NCI-H1930 (cell line): ENCODE data around the gene UBA6.

Experiments used
- DNase-seq, 2 experiments: peaks; one replicate each; lab custom pipeline; 2025; lab: John Stamatoyannopoulos, UW

UBA6 gene

DNA sequence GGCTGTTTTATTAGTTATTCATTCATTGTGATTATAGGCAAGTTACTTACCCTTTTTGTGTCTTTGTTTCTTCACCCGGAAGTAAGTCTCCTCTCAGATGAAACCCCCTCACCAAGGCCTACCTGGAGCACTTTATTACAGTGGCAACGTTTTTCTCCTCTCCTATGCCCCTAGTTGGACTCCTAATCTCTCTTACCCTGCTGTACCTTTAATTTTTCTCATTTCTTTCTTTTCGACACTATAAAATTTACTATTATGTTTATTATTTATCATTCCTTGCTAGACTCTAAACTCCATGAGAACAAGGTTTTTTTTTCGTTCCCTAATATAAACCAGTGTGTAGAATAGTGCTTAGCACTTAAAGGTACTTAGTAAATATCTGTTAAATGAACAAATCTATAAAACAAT is 124.9 kb downstream of the UBA6 start:
- no peak for DNase-seq

DNA sequence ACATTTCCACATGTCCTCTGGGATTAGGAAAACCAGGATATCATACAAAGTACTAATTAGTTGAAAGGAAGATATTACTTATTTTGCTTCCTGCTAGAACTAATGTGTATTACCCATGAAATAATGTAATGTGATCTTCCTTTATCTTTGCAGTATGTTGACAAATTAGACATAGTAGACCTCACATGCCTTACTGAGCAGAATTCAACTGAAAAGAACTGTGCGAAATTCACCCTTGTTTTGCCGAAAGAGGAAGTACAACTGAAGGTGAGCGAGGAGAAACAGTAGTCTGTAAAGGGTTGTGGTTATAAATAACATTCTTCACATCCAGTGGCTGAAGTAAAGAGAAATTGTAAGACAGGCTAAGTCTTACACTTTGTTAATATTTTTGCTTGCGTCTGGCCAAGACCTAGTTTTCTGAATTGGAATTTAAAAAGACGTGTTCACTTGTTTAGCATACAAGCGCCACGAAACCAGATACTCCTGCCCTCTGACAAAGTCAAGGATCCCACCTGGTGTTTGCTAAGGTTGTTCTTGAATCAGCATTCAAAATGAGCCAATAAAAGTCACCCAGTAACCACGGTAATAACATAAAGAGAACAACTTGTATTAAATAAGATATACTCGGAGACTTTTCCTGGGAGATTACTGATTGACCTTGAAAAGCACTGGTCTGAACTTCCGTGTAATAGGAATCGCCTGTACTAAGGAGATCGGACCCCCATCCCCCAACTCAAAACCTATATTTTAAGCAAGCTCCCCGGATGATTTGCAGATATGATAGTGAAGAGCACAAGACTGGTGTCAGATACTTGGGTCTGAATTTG is 125.5 kb downstream of the UBA6 start:
- no peak for DNase-seq

DNA sequence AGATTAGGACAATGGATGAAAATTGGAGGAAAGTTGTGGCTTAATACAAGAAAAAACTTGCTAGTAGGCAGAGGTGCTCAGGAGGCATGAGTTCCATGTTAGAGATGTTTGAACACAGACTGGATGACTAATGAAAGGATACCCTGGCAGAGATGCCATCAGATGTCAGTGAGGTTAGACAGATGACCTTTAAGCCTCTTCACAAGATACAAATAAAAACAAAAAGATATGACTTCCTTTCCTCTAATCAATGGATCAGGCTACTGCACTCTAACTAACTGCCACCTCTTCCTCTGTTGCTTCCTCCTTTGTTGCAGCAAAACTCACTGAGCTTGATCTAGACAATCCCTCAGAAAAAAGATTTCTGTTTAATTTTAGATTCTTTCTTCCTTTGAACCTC is 127.8 kb downstream of the UBA6 start:
- DNase-seq = no peak

DNA sequence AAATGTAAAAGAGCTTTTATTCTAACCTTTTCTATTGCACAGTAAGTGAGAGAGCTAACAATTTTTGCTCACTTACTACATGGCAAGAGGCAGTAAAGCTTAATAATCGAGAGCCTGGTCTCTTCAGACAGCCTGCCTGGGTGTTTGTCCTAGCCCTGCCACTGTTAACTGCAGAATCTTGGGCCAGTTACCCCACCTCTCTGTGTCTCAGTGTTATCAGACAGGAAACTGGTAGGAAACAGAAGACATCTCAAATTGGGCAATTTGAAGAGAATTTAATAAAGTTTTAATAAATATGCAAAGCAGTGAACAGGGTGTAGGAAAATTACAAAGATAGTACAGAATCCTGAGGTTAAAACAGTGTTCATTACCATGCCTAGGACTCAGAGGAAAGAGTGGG is 129.0 kb downstream of the UBA6 start:
- DNase-seq = no peak

GRCh38 chr4:67570537-67570936 is 130.4 kb downstream of the UBA6 start:
- DNase-seq = no peak

- DNase-seq = no peak
These were observed 132.1 kb downstream of the UBA6 start for GRCh38 chr4:67568820-67569219.

DNA sequence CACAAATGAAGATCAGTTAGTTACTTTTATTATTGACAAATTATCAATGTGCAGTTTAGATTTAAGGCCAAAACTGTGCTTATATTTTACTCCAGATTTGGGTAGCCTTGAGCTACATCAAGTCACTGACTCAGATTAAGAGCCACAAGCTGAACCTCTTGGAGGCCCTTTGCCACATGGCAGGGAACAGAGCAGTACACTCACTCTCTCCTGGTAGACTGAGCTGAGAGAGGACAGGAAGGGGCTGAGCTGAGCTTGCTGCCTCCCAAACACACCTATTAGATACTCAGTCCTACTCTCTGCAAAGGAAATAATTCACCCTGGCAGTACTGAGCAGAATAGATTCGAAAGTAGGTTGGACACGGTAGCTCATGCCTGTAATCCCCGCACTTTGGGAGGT is 134.6 kb downstream of the UBA6 start:
- no peak for DNase-seq

DNA sequence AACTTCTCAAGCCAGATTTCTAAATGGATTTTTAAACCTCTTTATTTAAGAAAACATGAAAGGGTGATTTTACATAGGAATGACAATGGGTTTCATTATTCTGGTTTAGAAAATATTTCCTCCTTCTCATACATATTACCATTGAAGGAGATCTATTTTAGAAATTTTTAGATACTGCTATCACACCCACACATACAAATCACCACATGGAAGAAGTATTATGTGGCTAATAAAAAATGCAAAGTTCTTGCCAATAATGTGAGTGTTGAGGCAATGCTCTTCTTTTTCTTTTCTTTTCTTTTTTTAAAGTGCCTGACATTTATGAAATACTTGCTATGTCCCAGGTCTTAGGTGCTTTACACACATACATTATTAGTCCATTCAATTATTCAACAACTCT is 135.7 kb downstream of the UBA6 start:
- no peak for DNase-seq
